ENCODE results near the gene PDE8B. TPM values are rescaled to one million over a fixed set of nuclear protein-coding genes. Genes with fewer than 3 reads are reported as not detected.

The PDE8B gene
- total RNA-seq, 6 donors from 2014 or later, result 5.8 to 21.9 (median 9.7) TPM

- Histone ChIP-seq H3K4me1 (no peaks in the 10 kb centered on the region), H3K4me3 (no peak overlapping the region), H3K36me3 (no peaks in the 10 kb centered on the region), H3K9me3 (no peaks in the 10 kb centered on the region), H3K27ac (no peak overlapping the region), H3K27me3 (no peaks in the 10 kb centered on the region)
- DNase-seq (no peak), ATAC-seq (ENCODE audit: low FRiP score in 2 of 2) (no peak)
- 93 to 97% methylated on average over 3 of the region's 3 CpGs for WGBS, 2 donors
- TF ChIP-seq POLR2A (IDR thresholded peaks at IDR 0.05), result no peak
- TF ChIP-seq EP300 (IDR thresholded peaks at IDR 0.05), result no peak
- TF ChIP-seq POLR2AphosphoS5 (IDR thresholded peaks at IDR 0.05), result no peak
- TF ChIP-seq CTCF (IDR thresholded peaks at IDR 0.05), result no peak
Observed at GRCh38 chr5:77221115-77221514, 10.6 kb downstream of the PDE8B start.

- H3K9me3 ChIP-seq, result no peaks in the 10 kb centered on the region
- no peak overlapping the region for H3K4me3 ChIP-seq
- DNase-seq (no peak), ATAC-seq (ENCODE audit: low FRiP score in 2 of 2) (peak in 1 of 2 donors; percentile 59)
- H3K27me3 ChIP-seq, result no peaks in the 10 kb centered on the region
- no peaks in the 10 kb centered on the region for H3K4me1 ChIP-seq
- 74 to 100% methylated on average over 1 of the region's 1 CpG for WGBS, 2 donors
- TF ChIP-seq POLR2A (IDR thresholded peaks at IDR 0.05) (no peak), EP300 (IDR thresholded peaks at IDR 0.05) (no peak), POLR2AphosphoS5 (IDR thresholded peaks at IDR 0.05) (no peak), CTCF (IDR thresholded peaks at IDR 0.05) (no peak)
- no peak overlapping the region for H3K27ac ChIP-seq
- no peaks in the 10 kb centered on the region for H3K36me3 ChIP-seq
Observed at GRCh38 chr5:77222722-77223121, 12.2 kb downstream of the PDE8B start.

GRCh38 chr5:77223653-77224052, 13.2 kb downstream of the PDE8B start:
- Histone ChIP-seq H3K9me3 (no peaks in the 10 kb centered on the region), H3K4me1 (no peaks in the 10 kb centered on the region), H3K36me3 (no peaks in the 10 kb centered on the region), H3K27ac (no peak overlapping the region), H3K27me3 (no peaks in the 10 kb centered on the region), H3K4me3 (no peak overlapping the region)
- TF ChIP-seq POLR2AphosphoS5 (IDR thresholded peaks at IDR 0.05), result no peak
- TF ChIP-seq CTCF (IDR thresholded peaks at IDR 0.05), result no peak
- TF ChIP-seq POLR2A (IDR thresholded peaks at IDR 0.05), result no peak
- no peak for TF ChIP-seq EP300 (IDR thresholded peaks at IDR 0.05)
- 89% methylated on average over 4 of the region's 4 CpGs for WGBS, 2 donors
- no peak for ATAC-seq (ENCODE audit: low FRiP score in 2 of 2)
- DNase-seq, result no peak

- Histone ChIP-seq H3K27ac (no peak overlapping the region), H3K4me3 (no peak overlapping the region)
- ATAC-seq (ENCODE audit: low FRiP score in 2 of 2), result no peak
Observed at GRCh38 chr5:77224672-77225355, 14.3 kb downstream of the PDE8B start.

GRCh38 chr5:77225531-77225930, 15.1 kb downstream of the PDE8B start:
- no peak for DNase-seq
- 69 to 74% methylated on average over 8 of the region's 8 CpGs for WGBS, 2 donors
- no peak overlapping the region for H3K4me3 ChIP-seq
- no peak for ATAC-seq (ENCODE audit: low FRiP score in 2 of 2)
- no peaks in the 10 kb centered on the region for H3K36me3 ChIP-seq
- H3K27ac ChIP-seq, result no peak overlapping the region
- TF ChIP-seq POLR2AphosphoS5 (IDR thresholded peaks at IDR 0.05), result no peak
- TF ChIP-seq EP300 (IDR thresholded peaks at IDR 0.05), result no peak
- no peak for TF ChIP-seq CTCF (IDR thresholded peaks at IDR 0.05)
- no peak for TF ChIP-seq POLR2A (IDR thresholded peaks at IDR 0.05)
- H3K9me3 ChIP-seq, result no peaks in the 10 kb centered on the region
- H3K4me1 ChIP-seq, result no peaks in the 10 kb centered on the region
- H3K27me3 ChIP-seq, result no peaks in the 10 kb centered on the region

More at GRCh38 chr5:77224672-77225355, 14.3 kb downstream of the PDE8B start:
- no peaks in the 10 kb centered on the region for H3K27me3 ChIP-seq
- H3K9me3 ChIP-seq, result no peaks in the 10 kb centered on the region
- H3K4me1 ChIP-seq, result no peaks in the 10 kb centered on the region
- DNase-seq, result no peak
- H3K36me3 ChIP-seq, result no peaks in the 10 kb centered on the region
- TF ChIP-seq POLR2AphosphoS5 (IDR thresholded peaks at IDR 0.05) (no peak), POLR2A (IDR thresholded peaks at IDR 0.05) (no peak), EP300 (IDR thresholded peaks at IDR 0.05) (no peak)
- 57 to 67% methylated on average over 1 of the region's 1 CpG for WGBS, 2 donors
